HG02623 (cell line): ENCODE data around the gene AQR.
"Not testable (repeated sequence)": the region's sequence is repeated elsewhere in the genome, so short reads cannot be mapped to it uniquely, and the experiment has no call there.

Source experiments
- ATAC-seq: cut with Tn5 transposase; IDR thresholded peaks from one replicate; pipeline ENCODE4 v1.9.1; 2021; ENCODE audit warnings: moderate library complexity; ENCODE audit not compliant: unreplicated experiment

The AQR gene

DNA sequence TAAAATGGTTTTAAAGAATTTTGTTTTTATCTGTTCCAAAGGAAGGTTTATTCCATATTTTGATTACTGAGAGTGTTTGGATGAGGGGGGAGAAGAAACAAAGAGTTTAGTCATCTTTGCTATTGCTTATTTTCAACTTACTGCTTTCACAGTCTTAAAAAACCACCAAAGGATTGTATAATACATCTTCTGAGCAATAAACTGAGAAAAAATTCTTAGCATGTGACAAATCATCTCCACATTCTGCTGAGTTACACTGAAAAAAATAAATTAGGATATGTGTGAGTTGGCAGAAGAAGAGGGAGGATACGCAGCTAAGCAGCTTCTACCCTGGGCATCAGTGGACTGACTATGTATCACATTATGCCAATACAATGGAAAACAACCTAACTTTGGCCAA, 151.0 kb downstream of the AQR start:
- no peak for ATAC-seq

DNA sequence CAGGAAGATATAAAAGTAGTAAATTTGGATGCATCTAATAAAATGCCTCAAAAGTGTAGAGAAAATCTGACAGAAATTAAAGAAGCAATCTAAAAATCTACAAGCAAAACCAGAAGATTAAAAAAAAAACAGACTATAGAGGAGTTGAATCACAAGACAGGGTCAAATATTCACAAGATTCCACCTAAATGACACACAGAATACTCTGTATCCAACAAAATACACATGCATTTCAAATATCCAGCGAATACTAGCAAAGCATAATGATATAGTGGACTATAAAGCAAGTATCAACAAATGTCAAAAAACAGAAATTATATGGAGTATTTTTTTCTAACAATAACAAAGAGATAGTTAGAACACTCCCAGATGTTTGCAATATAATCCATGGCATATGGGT, 153.7 kb downstream of the AQR start:
- no peak for ATAC-seq

GRCh38 chr15:34813446-34814190, 155.9 kb downstream of the AQR start:
- no peak for ATAC-seq

- ATAC-seq = not testable (repeated sequence)
Measured at GRCh38 chr15:34812868-34813365, 156.6 kb downstream of the AQR start.

- ATAC-seq = no peak
Measured at GRCh38 chr15:34812369-34812768, 157.2 kb downstream of the AQR start.

GRCh38 chr15:34810443-34811129, 159.0 kb downstream of the AQR start:
- ATAC-seq = no peak

DNA sequence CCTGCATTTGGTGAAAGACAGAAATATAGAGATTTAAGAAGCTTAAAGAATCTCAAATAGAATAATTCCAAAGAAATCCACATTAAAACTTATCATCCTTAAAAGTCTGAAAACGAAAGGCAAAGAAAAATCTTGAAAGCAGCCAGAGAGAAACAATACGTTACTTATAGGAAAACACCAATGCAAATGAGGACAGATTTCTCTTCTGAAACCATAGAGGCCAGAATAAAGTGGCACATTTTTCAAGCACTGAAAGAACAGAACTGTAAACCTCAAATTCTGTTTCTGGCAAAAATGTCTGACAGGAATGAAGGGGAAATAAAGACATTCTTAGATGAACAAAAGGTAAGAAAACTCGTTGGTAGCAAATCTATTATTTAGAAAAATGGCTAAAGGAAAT, 160.4 kb downstream of the AQR start:
- no peak for ATAC-seq

GRCh38 chr15:34808016-34808415, 161.5 kb downstream of the AQR start:
- no peak for ATAC-seq

- ATAC-seq = not testable (repeated sequence)
Measured at GRCh38 chr15:34807241-34807640, 162.3 kb downstream of the AQR start.

- ATAC-seq = no peak
Measured at GRCh38 chr15:34804776-34805175, 164.8 kb downstream of the AQR start.

DNA sequence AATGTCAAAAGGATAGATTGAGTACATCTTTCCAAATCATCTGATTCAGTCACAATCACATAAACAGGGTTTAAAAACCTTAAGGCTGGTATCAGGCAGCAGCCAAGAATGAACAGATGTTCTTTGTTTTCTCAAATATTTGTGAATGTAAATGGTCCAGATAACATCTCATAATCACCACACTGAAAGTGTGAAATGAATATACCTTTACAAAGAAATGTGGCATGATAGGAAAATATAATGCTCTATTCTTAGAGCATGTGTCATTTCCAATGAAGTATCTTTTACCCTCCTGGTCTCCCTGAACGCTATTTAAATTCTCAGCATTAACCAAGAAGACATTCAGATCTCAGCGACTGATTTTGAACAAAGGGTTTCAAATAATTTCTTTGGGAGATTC, 165.4 kb downstream of the AQR start:
- no peak for ATAC-seq

DNA sequence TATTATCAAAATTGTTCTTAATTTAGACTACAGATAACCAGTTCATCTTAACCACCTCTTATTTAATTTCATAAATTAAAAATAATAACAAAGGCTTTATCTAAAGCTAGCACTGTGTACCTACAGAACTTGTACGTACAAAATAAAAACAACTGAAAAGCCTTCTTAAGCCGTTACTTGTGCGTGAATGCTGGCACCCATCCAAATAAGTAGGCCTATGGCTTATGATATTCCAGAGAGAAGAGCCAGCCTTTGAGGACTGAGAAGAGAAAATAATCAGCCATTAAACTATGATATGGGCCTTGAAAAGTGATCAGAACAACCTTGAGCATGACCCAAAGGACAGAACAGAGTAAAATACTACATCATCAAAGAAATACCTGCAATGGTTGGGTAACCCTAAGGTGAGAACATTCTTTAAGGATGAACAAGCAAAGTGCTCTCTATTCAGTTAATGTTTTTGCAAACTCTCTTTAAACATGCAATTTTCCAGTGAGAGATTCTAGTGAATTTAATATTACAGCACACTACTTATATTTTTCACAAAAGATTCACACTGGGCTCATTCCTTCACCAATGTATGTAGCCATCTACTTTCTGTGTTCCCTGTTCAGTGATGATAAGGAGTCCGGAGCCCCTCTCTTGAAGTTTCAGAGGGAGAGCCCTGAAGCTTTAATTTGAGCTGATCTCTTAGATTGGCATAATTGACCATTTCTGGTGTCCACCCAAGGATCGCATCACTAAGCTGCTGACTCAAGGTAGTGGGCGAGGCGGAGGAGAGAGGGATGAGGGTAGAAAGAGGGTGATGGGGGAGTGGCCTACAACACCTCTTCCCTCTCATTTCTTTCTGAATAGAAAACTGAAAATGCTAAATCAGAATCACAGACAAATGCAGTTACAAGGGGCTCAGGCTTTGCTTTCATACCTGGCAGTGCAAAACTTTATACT, 166.5 kb downstream of the AQR start:
- ATAC-seq = no peak

DNA sequence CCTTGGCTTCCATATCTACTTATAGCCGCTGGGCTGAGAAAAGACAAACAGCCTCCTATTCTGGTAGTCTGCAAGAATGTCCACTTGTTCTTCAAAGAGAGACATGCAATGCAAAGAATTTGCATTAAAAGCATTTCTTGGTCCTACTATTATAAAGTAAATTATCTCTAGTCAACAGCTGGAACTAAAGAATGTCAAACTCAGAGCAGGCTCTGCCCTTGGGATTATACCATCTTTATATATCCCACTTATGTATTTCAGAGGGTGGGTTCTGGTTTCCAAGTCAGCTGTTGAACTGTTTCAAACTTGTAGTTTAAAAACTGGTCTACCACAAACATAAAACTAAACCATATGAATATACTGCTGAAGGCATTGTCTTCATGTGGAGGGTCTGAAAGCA, 167.2 kb downstream of the AQR start:
- no peak for ATAC-seq
